T-cell (primary cell): ENCODE data around the gene LRRC3C. TPM values are rescaled to one million over a fixed set of nuclear protein-coding genes. Genes with fewer than 3 reads are reported as not detected.
A peak's percentile ranks its signal among the peaks of the same experiment; 100 is the strongest.

Source experiments
- ATAC-seq, 4 experiments: fragments of 200-7000 bp in 3 of 4; fragments of 150-1000 bp in 1 of 4; cut with Tn5 transposase; replicated peaks in 1 of 4; 1 replicate in 3 of 4; 2 replicates in 1 of 4; pipeline ENCODE4 v1.10.0; 2021; ENCODE audit warnings: moderate library complexity in 3 of 4, mild to moderate bottlenecking in 2 of 4, moderate number of reproducible peaks in 1 of 4
- CTCF ChIA-PET, 2 donors: fragments of 300-600 bp; sonication (Branson Sonifier 250); formaldehyde crosslinking; loops; one replicate each; lab custom pipeline; 2022; ENCODE audit warnings: antibody characterized with exemption in 2 of 2; lab: Charles Lee
- POLR2A ChIA-PET, 2 donors: fragments of 300-600 bp; sonication (Branson Sonifier 250); formaldehyde crosslinking; loops; one replicate each; lab custom pipeline; 2022; ENCODE audit warnings: antibody characterized with exemption in 2 of 2; lab: Charles Lee
- DNase-seq, 35 experiments: peaks; one replicate each; pipeline versions ENCODE4 v3.0.0 to v3.0.0-alpha.2; 2013 to 2023
- H3K27ac ChIP-seq: one replicate; pipeline ENCODE4 v1.5.1; 2013; ENCODE audit warnings: low read length
- H3K27me3 ChIP-seq, 2 experiments: replicated peaks in 1 of 2; 1 replicate in 1 of 2; 2 replicates in 1 of 2; pipeline versions ENCODE4 v1.6.1 to v1.7.0; 2013; ENCODE audit warnings: low read length in 1 of 2, mixed read lengths in 1 of 2; ENCODE audit not compliant: control insufficient read depth in 2 of 2, insufficient read depth in 2 of 2; ENCODE audit errors: extremely low read depth in 1 of 2
- H3K36me3 ChIP-seq, 2 donors: 1 replicate in 1 of 2; 2 replicates in 1 of 2; pipeline versions ENCODE4 v1.6.1 to v1.7.0; 2013; ENCODE audit warnings: low read length in 1 of 2; ENCODE audit not compliant: control insufficient read depth in 2 of 2, insufficient read depth in 1 of 2; ENCODE audit errors: extremely low read depth in 1 of 2
- H3K4me1 ChIP-seq, 2 experiments: 1 replicate in 1 of 2; 2 replicates in 1 of 2; pipeline versions ENCODE4 v1.6.1 to v1.7.0; 2013; ENCODE audit warnings: low read length in 2 of 2, mixed read lengths in 1 of 2; ENCODE audit not compliant: insufficient read depth in 2 of 2, control insufficient read depth in 1 of 2; ENCODE audit errors: extremely low read depth in 1 of 2
- H3K4me3 ChIP-seq, 2 donors: 1 replicate in 1 of 2; 2 replicates in 1 of 2; pipeline versions ENCODE4 v1.5.1 to v1.7.0; 2013; ENCODE audit warnings: mild to moderate bottlenecking in 2 of 2, low read length in 1 of 2, moderate library complexity in 1 of 2; ENCODE audit not compliant: control insufficient read depth in 1 of 2; ENCODE audit errors: extremely low read depth in 1 of 2
- H3K9me3 ChIP-seq: 2 replicates; pipeline ENCODE4 v1.7.0; 2013
- H3K27ac Mint-ChIP-seq, 2 donors: one replicate each; pipeline ENCODE4 v1.8.0; 2020 to 2021; ENCODE audit warnings: mild to moderate bottlenecking in 2 of 2, mixed read lengths in 2 of 2
- H3K27me3 Mint-ChIP-seq, 2 donors: one replicate each; pipeline ENCODE4 v1.8.0; 2021 to 2022; ENCODE audit warnings: mixed read lengths in 2 of 2
- H3K36me3 Mint-ChIP-seq: one replicate; pipeline ENCODE4 v1.8.0; 2021; ENCODE audit warnings: mixed read lengths
- H3K4me1 Mint-ChIP-seq, 3 donors: one replicate each; pipeline ENCODE4 v1.8.0; 2020 to 2022; ENCODE audit warnings: mixed read lengths in 3 of 3, mild to moderate bottlenecking in 1 of 3
- H3K4me3 Mint-ChIP-seq, 3 donors: one replicate each; pipeline ENCODE4 v1.8.0; 2020 to 2022; ENCODE audit warnings: mild to moderate bottlenecking in 3 of 3, mixed read lengths in 3 of 3, moderate library complexity in 3 of 3
- H3K9me3 Mint-ChIP-seq, 3 donors: one replicate each; pipeline ENCODE4 v1.8.0; 2020 to 2022; ENCODE audit warnings: mixed read lengths in 3 of 3
- WGBS: methylation state at CpG from one replicate; pipeline ENCODE4 v1.1.5; 2013; ENCODE audit warnings: missing lambda C conversion rate; ENCODE audit not compliant: insufficient coverage; 5-methylcytosine and 5-hydroxymethylcytosine counted together
- total RNA-seq, 35 experiments: library from RNA in 6 of 35; stranded (reverse) in 6 of 35; fragments of 120-200 nt in 1 of 35; gene quantifications; one replicate each; pipeline versions ENCODE4 v1.2.1 to v1.2.4 and lab custom pipeline; 2013 to 2026

Gene LRRC3C
- total RNA-seq, 5 donors from 2014 or later (not counting 1 experiment from before 2014, with no cell fraction given), result not detected

DNA sequence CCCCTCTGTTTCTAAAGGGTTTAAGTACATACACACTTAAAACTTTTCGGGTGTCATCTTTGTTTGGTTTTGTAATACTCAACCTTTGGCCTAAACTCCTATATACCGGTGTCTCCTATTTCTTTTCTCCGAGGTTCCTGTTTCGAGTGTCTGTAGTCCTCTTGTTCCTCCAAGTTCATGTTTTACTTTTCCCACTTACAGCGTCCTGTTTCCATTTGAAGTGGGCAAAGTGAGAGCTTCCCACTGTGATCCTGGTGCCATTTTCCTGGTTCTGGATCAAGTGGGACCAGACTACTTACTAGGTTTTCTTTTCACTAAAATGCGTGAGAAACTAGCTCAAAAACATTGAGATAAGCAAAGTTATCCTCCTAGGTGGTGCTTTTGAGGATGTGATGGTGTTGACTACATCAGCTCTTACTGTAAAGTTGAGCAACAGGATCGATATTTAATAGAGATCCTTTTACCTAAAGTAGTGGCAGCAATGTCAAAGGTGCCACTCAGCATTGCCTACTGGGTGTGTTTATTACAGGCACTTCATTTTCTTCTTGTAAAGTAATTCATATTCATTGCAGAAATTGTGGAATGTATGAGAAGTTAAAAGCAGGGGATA lies 54.3 kb downstream of the LRRC3C start:
- Histone ChIP-seq H3K36me3 (peaks cover 2 to 33% of the 10 kb centered on the region in 2 donors), H3K27ac (peak overlapping the region; percentile 94), H3K4me3 (peak overlapping the region; percentile 85 to 96), H3K27me3 (peaks cover 0 to 5% of the 10 kb centered on the region in 2 experiments), H3K4me1 (peaks cover 13 to 20% of the 10 kb centered on the region in 2 experiments), H3K9me3 (no peaks in the 10 kb centered on the region)
- ATAC-seq (no peak), DNase-seq (no peak)
- Mint-ChIP-seq H3K9me3 (no peaks in the 10 kb centered on the region), H3K27ac (peak overlapping the region; percentile 93 to 97), H3K4me1 (peaks cover 39 to 49% (median 44%) of the 10 kb centered on the region in 3 donors), H3K4me3 (peak overlapping the region; percentile 88 to 93 (median 91)), H3K36me3 (peaks cover 25% of the 10 kb centered on the region), H3K27me3 (no peaks in the 10 kb centered on the region)
- WGBS, result 0% methylated on average over 1 of the region's 7 CpGs
- ChIA-PET CTCF (interaction anchor here in 1 of 2 donors (0.6 to 3.4 kb wide), 4 partner anchors 24 to 174 kb away, joined by 3 to 29 read pairs (median 4); partner anchors contain the start of gene MED24), POLR2A (interaction anchor here (0.6 kb wide), 2 partner anchors 118 to 707 kb away, joined by 3 read pairs; partner anchors contain the start of gene IKZF3 (in 1 of the 2))

DNA sequence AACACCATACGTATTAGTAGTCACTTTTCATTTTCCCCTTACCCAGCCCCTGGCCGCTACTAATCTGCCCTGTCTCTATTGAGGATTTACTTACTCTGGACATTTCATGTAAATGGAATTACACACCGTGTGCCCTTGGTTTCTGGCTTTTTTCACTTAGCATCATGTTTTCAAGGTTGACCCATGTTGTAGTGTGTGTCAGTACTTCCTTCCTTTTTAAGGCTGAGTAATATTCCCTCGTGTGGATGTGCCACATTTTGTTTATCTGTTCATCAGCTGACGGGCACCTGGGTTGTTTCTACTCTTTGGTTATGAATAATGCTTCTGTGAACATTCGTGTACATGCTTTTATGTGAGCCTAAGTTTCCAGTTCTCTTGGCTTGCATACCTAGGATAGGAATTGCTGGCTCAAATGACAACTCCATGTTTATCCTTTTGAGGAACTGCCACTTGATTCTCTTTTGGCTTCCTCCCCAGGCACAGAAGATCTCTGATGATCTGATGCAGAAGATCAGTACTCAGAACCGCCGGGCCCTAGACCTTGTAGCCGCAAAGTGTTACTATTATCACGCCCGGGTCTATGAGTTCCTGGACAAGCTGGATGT lies 60.8 kb downstream of the LRRC3C start:
- Mint-ChIP-seq H3K4me1 (peaks cover 14 to 20% (median 19%) of the 10 kb centered on the region in 3 donors), H3K27ac (no peak overlapping the region), H3K27me3 (no peaks in the 10 kb centered on the region), H3K9me3 (no peaks in the 10 kb centered on the region), H3K36me3 (peaks cover 79% of the 10 kb centered on the region), H3K4me3 (no peak overlapping the region)
- ChIA-PET CTCF (no interaction called here), POLR2A (no interaction called here)
- H3K4me1 ChIP-seq, result no peaks in the 10 kb centered on the region
- DNase-seq (no peak), ATAC-seq (no peak)
- H3K27me3 ChIP-seq, result no peaks in the 10 kb centered on the region
- no peaks in the 10 kb centered on the region for H3K9me3 ChIP-seq
- H3K4me3 ChIP-seq, result no peak overlapping the region
- H3K36me3 ChIP-seq, result peaks cover 8 to 97% of the 10 kb centered on the region in 2 donors
- 97% methylated on average over 8 of the region's 11 CpGs for WGBS
- no peak overlapping the region for H3K27ac ChIP-seq

DNA sequence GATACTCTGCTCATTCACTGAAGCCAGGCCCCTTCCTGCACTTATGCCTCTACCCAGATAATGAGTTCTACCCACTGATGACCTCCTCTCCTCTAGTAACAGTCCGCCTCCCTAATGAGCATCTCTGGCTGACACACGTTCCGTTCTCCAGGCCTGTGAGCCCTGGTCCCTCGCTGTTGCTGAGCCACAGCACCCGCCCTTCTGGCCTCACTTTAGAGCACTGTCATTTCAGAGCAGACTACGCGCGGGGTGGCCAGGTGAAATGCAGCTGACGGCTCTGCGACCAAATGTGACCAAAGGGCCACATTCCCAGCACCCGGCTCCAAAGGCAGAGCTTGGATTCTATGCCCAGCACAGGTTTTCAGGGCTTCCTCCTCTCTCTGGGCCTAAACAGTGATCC lies 66.9 kb downstream of the LRRC3C start:
- no peaks in the 10 kb centered on the region for H3K9me3 ChIP-seq
- no peaks in the 10 kb centered on the region for H3K27me3 ChIP-seq
- no peaks in the 10 kb centered on the region for H3K4me1 ChIP-seq
- peaks cover 25 to 84% of the 10 kb centered on the region in 2 donors for H3K36me3 ChIP-seq
- over 99% methylated on average over 11 of the region's 11 CpGs for WGBS
- H3K4me3 ChIP-seq, result no peak overlapping the region
- no peak overlapping the region for H3K27ac ChIP-seq
- ChIA-PET POLR2A (no interaction called here), CTCF (no interaction called here)
- Mint-ChIP-seq H3K4me3 (no peak overlapping the region), H3K27me3 (no peaks in the 10 kb centered on the region), H3K27ac (no peak overlapping the region), H3K9me3 (no peaks in the 10 kb centered on the region), H3K36me3 (peaks cover 67% of the 10 kb centered on the region), H3K4me1 (peaks cover 0 to 8% (median 2%) of the 10 kb centered on the region in 3 donors)
- DNase-seq (no peak), ATAC-seq (no peak)

Other genes with a start within 250 kb of the LRRC3C start
- 10 to 100 TPM; 27.9 to 34.3 (median 31.7) TPM for gene PGAP3, start 239.7 kb upstream of the LRRC3C start, total RNA-seq
- 1 to 10 TPM; 4.1 to 8.8 (median 6.0) TPM for gene ERBB2, start 227.7 kb upstream of the LRRC3C start, total RNA-seq
- 10 to 100 TPM; 30.8 to 36.9 (median 32.1) TPM for gene MIEN1, start 197.2 kb upstream of the LRRC3C start, total RNA-seq
- gene GRB7, start 189.8 kb upstream of the LRRC3C start, total RNA-seq, result under 1 TPM in 3 of 5 donors, not detected in 2; 0.19 to 0.41 (median 0.30) TPM
- gene IKZF3, start 63.4 kb upstream of the LRRC3C start, total RNA-seq, result 100 to 1,000 TPM in 3 of 5 donors, 10 to 100 TPM in 2; 78.1 to 112 (median 108) TPM
- under 1 TPM in 1 of 5 donors, not detected in 4; 0.19 TPM for gene ZPBP2, start 59.5 kb upstream of the LRRC3C start, total RNA-seq
- 10 to 100 TPM; 29.3 to 68.0 (median 51.4) TPM for gene GSDMB, start 9.1 kb upstream of the LRRC3C start, total RNA-seq
- gene ORMDL3, start 131 bp upstream of the LRRC3C start, total RNA-seq, result 100 to 1,000 TPM in 4 of 5 donors, 10 to 100 TPM in 1; 88.3 to 164 (median 124) TPM
- 1 to 10 TPM in 4 of 5 donors, under 1 TPM in 1; 0.86 to 7.6 (median 3.4) TPM for gene GSDMA, start 35.3 kb downstream of the LRRC3C start, total RNA-seq
- 10 to 100 TPM; 60.8 to 69.0 (median 63.5) TPM for gene PSMD3, start 53.1 kb downstream of the LRRC3C start, total RNA-seq
- gene CSF3, start 87.7 kb downstream of the LRRC3C start, total RNA-seq, result not detected
- 100 to 1,000 TPM in 1 of 5 donors, 10 to 100 TPM in 4; 75.9 to 104 (median 87.0) TPM for gene MED24, start 126.7 kb downstream of the LRRC3C start, total RNA-seq
- 10 to 100 TPM; 30.4 to 54.0 (median 48.9) TPM for gene THRA, start 135.2 kb downstream of the LRRC3C start, total RNA-seq
- gene NR1D1, start 172.9 kb downstream of the LRRC3C start, total RNA-seq, result 10 to 100 TPM; 11.5 to 33.6 (median 21.9) TPM
- 100 to 1,000 TPM; 106 to 136 (median 115) TPM for gene MSL1, start 194.2 kb downstream of the LRRC3C start, total RNA-seq
- 100 to 1,000 TPM; 116 to 161 (median 126) TPM for gene CASC3, start 212.8 kb downstream of the LRRC3C start, total RNA-seq
- 1 to 10 TPM; 4.6 to 10.0 (median 6.2) TPM for gene RAPGEFL1, start 249.7 kb downstream of the LRRC3C start, total RNA-seq